ENCODE results near the gene PNMA1. TPM values are rescaled to one million over a fixed set of nuclear protein-coding genes. Genes with fewer than 3 reads are reported as not detected.

PNMA1 gene
- total and polyA plus RNA-seq, 9 of the 15 experiments (the other 6 are each of a cell fraction or from before 2014, with no cell fraction given): 1.7 to 26.4 (median 8.7) TPM

- Histone ChIP-seq H3K9ac (ENCODE audit: insufficient read depth in 1 of 2, low read depth in 2 of 2, low read length in 2 of 2) (peak overlapping the region; percentile 35 to 74), H3K9me1 (ENCODE audit: control insufficient read depth, insufficient read depth, low read length) (no peaks in the 10 kb centered on the region), H2AFZ (ENCODE audit: low read depth, low read length) (no peak overlapping the region), H3K36me3 (ENCODE audit: control insufficient read depth, insufficient read depth, low read length) (peaks cover 36% of the 10 kb centered on the region; the same call in 2 of the 3 replicates), H4K20me1 (replicated peaks; ENCODE audit: control insufficient read depth, insufficient read depth, low read length) (peaks cover 5% of the 10 kb centered on the region; the same call in 1 of the 2 replicates), H3K4me2 (ENCODE audit: insufficient read depth, low read length) (peak overlapping the region; percentile 58), H3K4me1 (replicated peaks in 1 of 2; ENCODE audit: control insufficient read depth in 2 of 2, insufficient read depth in 2 of 2, low read length in 2 of 2) (peaks cover 71 to 81% of the 10 kb centered on the region in 2 experiments), H3K79me2 (ENCODE audit: control insufficient read depth, insufficient read depth, low read length) (peaks cover 100% of the 10 kb centered on the region), H3K27ac (ENCODE audit: extremely low read depth, low read depth, low read length) (peak overlapping the region; percentile 86), H3K4me3 (no peak overlapping the region), H3K27me3 (ENCODE audit: control insufficient read depth in 2 of 2, insufficient read depth in 2 of 2, low read length in 2 of 2) (no peaks in the 10 kb centered on the region), H3K9me3 (replicated peaks; ENCODE audit: control insufficient read depth, insufficient read depth, low read depth, low read length) (no peaks in the 10 kb centered on the region)
- no peak for FAIRE-seq
- DNase-seq (ENCODE audit: extremely low read depth in 1 of 4, low spot score in 3 of 4): no peak
- in situ Hi-C loops (cut with MboI): no loop called here
- BruUV-seq (replicated peaks): no TSS peak
- POLR2A ChIA-PET: interaction anchor here (0.8 to 6.8 kb wide), 5 partner anchors 10 to 20 kb away, joined by 3 to 80 read pairs (median 5); no protein-coding TSS in a partner anchor
- TF ChIP-seq MTF1 (CRISPR knock-in tag; IDR thresholded peaks at IDR 0.05; ENCODE audit: borderline replicate concordance) (no peak), TOE1 (IDR thresholded peaks at IDR 0.05; ENCODE audit: borderline replicate concordance) (no peak), TOE1 (CRISPR knock-in tag; IDR thresholded peaks at IDR 0.05; ENCODE audit: borderline replicate concordance, low read depth) (no peak), RBFOX2 (IDR thresholded peaks at IDR 0.05; ENCODE audit: low read depth, low read length) (0 out of 2 replicates have a peak, but pooled peaks have one; percentile 2), CBX3 (IDR thresholded peaks at IDR 0.05; ENCODE audit: borderline replicate concordance in 1 of 2, low read length in 2 of 2) (no peak)
- WGBS (ENCODE audit: insufficient coverage, low coverage, missing lambda C conversion rate): 62% methylated on average over 5 of the region's 7 CpGs
- ATAC-seq: no peak
- intact Hi-C loops (cut with micrococcal nuclease): loop anchor here (5.0 kb wide), 2 partner anchors 83 to 143 kb away; partner anchors contain the start of gene ZNF410
- CTCF ChIA-PET (ENCODE audit: low intra/inter-chr PET ratio): no interaction called here
Observed at GRCh38 chr14:73744175-73744867, 30.1 kb upstream of the PNMA1 start.
